ENCODE measurements around the gene OGFOD1.

DNA sequence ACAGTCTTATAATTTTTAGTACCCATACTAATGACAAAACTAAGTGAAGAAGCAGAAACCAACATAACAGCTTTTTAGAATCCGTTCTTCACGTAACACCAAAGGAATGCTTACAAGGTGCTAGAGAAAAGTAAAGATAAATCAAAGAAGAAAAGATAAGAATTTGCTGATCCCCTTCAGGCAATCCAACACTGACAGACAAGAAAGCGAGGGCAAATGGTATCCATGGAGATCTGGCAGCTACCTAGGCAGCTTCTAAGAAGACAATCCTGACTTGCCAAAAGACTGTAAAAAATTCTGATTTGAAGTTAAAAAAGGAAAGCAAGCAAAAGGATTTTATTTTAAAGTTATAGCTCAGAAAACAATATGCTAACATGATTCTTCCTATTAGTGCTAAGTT, 53.8 kb downstream of the OGFOD1 start:
- TF ChIP-seq EZH2 (IDR thresholded peaks at IDR 0.05; ENCODE audit: borderline replicate concordance, insufficient read depth, low read depth, low read length, poor library complexity, severe bottlenecking) (no peak), CTCF (IDR thresholded peaks at IDR 0.05) (no peak)

Data from B cell (primary cell).